ENCODE results near the gene TMBIM1.

TMBIM1 gene

DNA sequence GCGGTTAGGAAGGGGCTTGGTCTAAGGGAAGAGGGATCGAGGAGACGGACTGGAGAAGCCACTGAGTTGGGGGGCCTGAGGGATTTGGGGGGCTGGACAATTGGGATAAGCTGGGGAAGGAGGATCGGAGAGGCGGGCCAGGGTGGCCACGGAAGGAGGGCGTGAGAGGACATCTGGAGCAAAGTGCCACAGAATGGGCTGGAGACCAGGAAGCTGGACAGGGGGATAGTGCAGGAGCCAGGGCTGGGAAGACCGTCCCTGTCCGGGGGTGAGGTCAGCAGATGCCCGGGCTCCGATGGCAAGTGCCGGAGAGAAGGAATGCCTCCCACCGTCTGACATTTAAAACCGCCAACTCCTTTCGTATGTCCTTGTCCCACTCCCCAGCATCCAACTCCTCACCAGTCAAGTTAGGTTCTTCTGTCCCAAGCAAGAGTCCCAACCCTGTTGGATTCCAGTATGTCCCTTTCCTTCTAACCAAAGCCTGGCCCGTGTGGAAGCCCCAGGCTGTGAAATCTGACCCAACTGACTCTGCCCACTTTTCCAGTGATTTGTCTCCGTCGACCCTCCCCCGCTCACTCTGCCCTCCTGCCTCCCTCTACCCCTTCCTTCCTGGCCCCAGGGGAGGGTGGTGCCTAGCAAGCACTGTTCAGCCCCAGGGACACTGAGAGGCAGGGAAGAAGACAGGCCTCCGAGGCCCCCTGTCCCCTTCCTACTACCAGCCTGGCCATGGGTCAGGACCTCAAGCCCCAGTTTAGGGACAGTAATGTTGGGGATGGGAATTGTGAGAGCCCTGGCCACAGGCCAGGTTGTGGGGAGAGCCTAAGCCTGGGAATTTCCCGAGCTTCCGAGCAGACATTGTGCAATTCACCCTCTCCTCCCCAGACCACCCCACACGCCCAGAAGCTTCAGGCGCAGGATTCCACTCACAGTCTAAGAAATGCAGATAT is 31.5 kb upstream of the TMBIM1 start:
- peak overlapping the region; percentile 69 for H3K4me2 ChIP-seq (ENCODE audit: low read length)
- H4K20me1 ChIP-seq (ENCODE audit: insufficient read depth, low read length), result no peaks in the 10 kb centered on the region
- H2AFZ ChIP-seq (ENCODE audit: low read depth, low read length), result no peak overlapping the region; the same call in 1 of the 2 replicates
- H3K4me3 ChIP-seq (ENCODE audit: low read length), result peak overlapping the region; percentile 86
- no peaks in the 10 kb centered on the region for H3K36me3 ChIP-seq (replicated peaks; ENCODE audit: low read depth, low read length)
- TF ChIP-seq, protein P1, sequence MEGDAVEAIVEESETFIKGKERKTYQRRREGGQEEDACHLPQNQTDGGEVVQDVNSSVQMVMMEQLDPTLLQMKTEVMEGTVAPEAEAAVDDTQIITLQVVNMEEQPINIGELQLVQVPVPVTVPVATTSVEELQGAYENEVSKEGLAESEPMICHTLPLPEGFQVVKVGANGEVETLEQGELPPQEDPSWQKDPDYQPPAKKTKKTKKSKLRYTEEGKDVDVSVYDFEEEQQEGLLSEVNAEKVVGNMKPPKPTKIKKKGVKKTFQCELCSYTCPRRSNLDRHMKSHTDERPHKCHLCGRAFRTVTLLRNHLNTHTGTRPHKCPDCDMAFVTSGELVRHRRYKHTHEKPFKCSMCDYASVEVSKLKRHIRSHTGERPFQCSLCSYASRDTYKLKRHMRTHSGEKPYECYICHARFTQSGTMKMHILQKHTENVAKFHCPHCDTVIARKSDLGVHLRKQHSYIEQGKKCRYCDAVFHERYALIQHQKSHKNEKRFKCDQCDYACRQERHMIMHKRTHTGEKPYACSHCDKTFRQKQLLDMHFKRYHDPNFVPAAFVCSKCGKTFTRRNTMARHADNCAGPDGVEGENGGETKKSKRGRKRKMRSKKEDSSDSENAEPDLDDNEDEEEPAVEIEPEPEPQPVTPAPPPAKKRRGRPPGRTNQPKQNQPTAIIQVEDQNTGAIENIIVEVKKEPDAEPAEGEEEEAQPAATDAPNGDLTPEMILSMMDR (IDR thresholded peaks at IDR 0.05; ENCODE audit: low read depth, low read length), result no peak
- no peak for TF ChIP-seq EZH2phosphoT487 (IDR thresholded peaks at IDR 0.05; ENCODE audit: low read depth)
- peaks cover 8% of the 10 kb centered on the region for H3K4me1 ChIP-seq (ENCODE audit: low read length)
- no peaks in the 10 kb centered on the region for H3K79me2 ChIP-seq (ENCODE audit: low read length)
- H3K9me3 ChIP-seq (ENCODE audit: insufficient read depth, low read length), result no peaks in the 10 kb centered on the region
- H3K27ac ChIP-seq (ENCODE audit: low read length), result no peak overlapping the region
- 0 out of 2 replicates have a peak, but pooled peaks cover 2% of the 10 kb centered on the region for H3K27me3 ChIP-seq (ENCODE audit: low read depth, low read length)
- H3K9ac ChIP-seq (ENCODE audit: low read length), result peak overlapping the region; percentile 26; the same call in 1 of the 2 replicates

DNA sequence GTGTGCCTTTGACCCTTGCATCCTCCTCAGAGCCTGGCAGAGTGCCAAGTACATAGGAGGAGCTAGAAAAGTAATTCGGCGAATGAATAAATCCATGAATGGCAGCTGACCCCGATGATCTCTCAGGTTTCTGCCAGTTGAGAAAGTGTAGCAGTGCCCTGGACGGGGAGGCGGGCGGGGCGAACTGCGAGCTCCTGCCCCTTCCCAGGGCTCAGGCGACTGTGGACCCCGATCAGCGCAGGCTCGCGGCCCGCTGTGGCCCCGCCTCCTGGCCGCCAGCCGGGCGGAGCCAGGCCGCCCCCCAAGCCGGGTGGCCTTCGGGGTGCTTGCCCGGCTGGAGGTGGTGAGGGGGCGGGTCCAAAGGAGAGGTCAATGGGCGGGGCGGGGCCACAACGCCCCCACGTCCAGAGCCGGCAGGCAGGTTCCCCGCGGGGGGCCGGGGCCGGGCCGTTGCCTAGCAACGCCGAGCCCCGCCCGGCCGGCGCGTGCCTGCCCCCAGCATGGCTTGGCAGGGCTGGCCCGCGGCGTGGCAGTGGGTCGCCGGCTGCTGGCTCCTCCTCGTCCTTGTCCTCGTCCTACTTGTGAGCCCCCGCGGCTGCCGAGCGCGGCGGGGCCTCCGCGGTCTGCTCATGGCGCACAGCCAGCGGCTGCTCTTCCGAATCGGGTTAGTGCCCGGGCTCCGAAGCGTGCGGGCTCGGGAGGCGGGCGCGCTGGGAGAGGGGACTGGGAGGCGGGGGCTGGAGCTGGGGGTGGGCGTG is 30.6 kb upstream of the TMBIM1 start:
- Histone ChIP-seq H3K9me3 (ENCODE audit: insufficient read depth, low read length) (no peaks in the 10 kb centered on the region), H3K27me3 (ENCODE audit: low read depth, low read length) (0 out of 2 replicates have a peak, but pooled peaks cover 2% of the 10 kb centered on the region), H3K79me2 (ENCODE audit: low read length) (no peaks in the 10 kb centered on the region), H4K20me1 (ENCODE audit: insufficient read depth, low read length) (no peaks in the 10 kb centered on the region), H3K9ac (ENCODE audit: low read length) (peak overlapping the region; percentile 26; the same call in 1 of the 2 replicates), H3K4me1 (ENCODE audit: low read length) (peaks cover 8% of the 10 kb centered on the region), H3K4me3 (ENCODE audit: low read length) (peak overlapping the region; percentile 86), H2AFZ (ENCODE audit: low read depth, low read length) (peak overlapping the region; percentile 60), H3K36me3 (replicated peaks; ENCODE audit: low read depth, low read length) (no peaks in the 10 kb centered on the region), H3K27ac (ENCODE audit: low read length) (no peak overlapping the region), H3K4me2 (ENCODE audit: low read length) (peak overlapping the region; percentile 69)
- no peak for TF ChIP-seq EZH2phosphoT487 (IDR thresholded peaks at IDR 0.05; ENCODE audit: low read depth)
- TF ChIP-seq, protein P1 (IDR thresholded peaks at IDR 0.05; ENCODE audit: low read depth, low read length), result no peak

- Histone ChIP-seq H3K27ac (ENCODE audit: low read length) (no peak overlapping the region), H2AFZ (ENCODE audit: low read depth, low read length) (no peak overlapping the region), H4K20me1 (ENCODE audit: insufficient read depth, low read length) (no peaks in the 10 kb centered on the region), H3K79me2 (ENCODE audit: low read length) (no peaks in the 10 kb centered on the region), H3K4me1 (ENCODE audit: low read length) (peaks cover 8% of the 10 kb centered on the region), H3K9ac (ENCODE audit: low read length) (no peak overlapping the region), H3K27me3 (ENCODE audit: low read depth, low read length) (0 out of 2 replicates have a peak, but pooled peaks cover 2% of the 10 kb centered on the region), H3K4me3 (ENCODE audit: low read length) (no peak overlapping the region), H3K4me2 (ENCODE audit: low read length) (no peak overlapping the region), H3K36me3 (replicated peaks; ENCODE audit: low read depth, low read length) (no peaks in the 10 kb centered on the region), H3K9me3 (ENCODE audit: insufficient read depth, low read length) (no peaks in the 10 kb centered on the region)
- TF ChIP-seq, protein P1 (IDR thresholded peaks at IDR 0.05; ENCODE audit: low read depth, low read length), result no peak
- TF ChIP-seq EZH2phosphoT487 (IDR thresholded peaks at IDR 0.05; ENCODE audit: low read depth), result no peak
Observed at GRCh38 chr2:218320704-218321336, 28.5 kb upstream of the TMBIM1 start.

Data from OCI-LY3 (cell line).